ENCODE data around the gene NKTR. TPM values are rescaled to one million over a fixed set of nuclear protein-coding genes. Genes with fewer than 3 reads are reported as not detected.

Gene NKTR
- total and polyA plus RNA-seq, 9 of the 15 experiments (the other 6 are each of a cell fraction or from before 2014, with no cell fraction given) = 19.7 to 123 (median 92.6) TPM

GRCh38 chr3:42600958-42601675, 631 bp downstream of the NKTR start (continued):
- TF ChIP-seq PTBP1 (IDR thresholded peaks at IDR 0.05; ENCODE audit: low read depth, low read length) (no peak), TAF15 (IDR thresholded peaks at IDR 0.05; ENCODE audit: low read depth, low read length) (no peak), DIDO1 (tag; IDR thresholded peaks at IDR 0.05; ENCODE audit: low read depth) (no peak), HLTF (IDR thresholded peaks at IDR 0.05) (no peak), ZNF740 (CRISPR knock-in tag; IDR thresholded peaks at IDR 0.05) (no peak), ZNF740 (tag; IDR thresholded peaks at IDR 0.05) (no peak), BCL6 (CRISPR knock-in tag; IDR thresholded peaks at IDR 0.05) (no peak), SNAPC5 (CRISPR knock-in tag; IDR thresholded peaks at IDR 0.05) (no peak), NCOA2 (IDR thresholded peaks at IDR 0.05; ENCODE audit: partially characterized antibody in 2 of 2) (no peak), SMARCA5 (IDR thresholded peaks at IDR 0.05) (no peak), MAX (CRISPR knock-in tag; IDR thresholded peaks at IDR 0.05) (no peak), ZMIZ1 (IDR thresholded peaks at IDR 0.05; ENCODE audit: low read depth in 2 of 2, low read length in 2 of 2) (peak in 1 of 2 experiments; percentile 31; a peak in 1 of 4 replicates), ZNF224 (CRISPR knock-in tag; IDR thresholded peaks at IDR 0.05) (no peak), NELFE (IDR thresholded peaks at IDR 0.05; ENCODE audit: insufficient read depth, insufficient read length) (no peak), BCOR (IDR thresholded peaks at IDR 0.05) (0 out of 2 replicates have a peak, but pooled peaks have one; percentile 16), TCF3 (CRISPR knock-in tag; IDR thresholded peaks at IDR 0.05) (no peak), ZNF143 (CRISPR knock-in tag; IDR thresholded peaks at IDR 0.05) (no peak), KDM2B (CRISPR knock-in tag; IDR thresholded peaks at IDR 0.05) (no peak), EWSR1 (IDR thresholded peaks at IDR 0.05; ENCODE audit: borderline replicate concordance, low read depth, partially characterized antibody) (no peak), VEZF1 (CRISPR knock-in tag; IDR thresholded peaks at IDR 0.05) (peak; percentile 90; the same call in 1 of the 2 replicates), ZSCAN29 (IDR thresholded peaks at IDR 0.05) (0 out of 2 replicates have a peak, but pooled peaks have one; percentile 52), IFI16 (CRISPR knock-in tag; IDR thresholded peaks at IDR 0.05) (no peak), ZNF41 (CRISPR knock-in tag; conservative IDR thresholded peaks at IDR 0.05) (no peak), ZFX (CRISPR knock-in tag; IDR thresholded peaks at IDR 0.05) (peak; percentile 82)

All from K562 (cell line).